ENCODE data around the gene ANKRD18B.
"Not testable (repeated sequence)": the region's sequence is repeated elsewhere in the genome, so short reads cannot be mapped to it uniquely, and the experiment has no call there.

The ANKRD18B gene

GRCh38 chr9:33614001-33614687 lies 90.1 kb downstream of the ANKRD18B start:
- DNase-seq: no peak

GRCh38 chr9:33618370-33618769 lies 94.3 kb downstream of the ANKRD18B start:
- not testable (repeated sequence) for DNase-seq

- DNase-seq: no peak
Observed at GRCh38 chr9:33619666-33620404, 95.8 kb downstream of the ANKRD18B start.

- DNase-seq: no peak
Observed at GRCh38 chr9:33620738-33621439, 96.8 kb downstream of the ANKRD18B start.

All from CD4-positive, alpha-beta T cell treated with Interleukin-17A for 4 hours (primary cell).